Adrenal gland (tissue), 12 donors: ENCODE data around the gene LDB2. TPM values are rescaled to one million over a fixed set of nuclear protein-coding genes. Genes with fewer than 3 reads are reported as not detected.

Source experiments
- DNase-seq, 7 donors: peaks; one replicate each; pipeline ENCODE4 v3.0.0-alpha.2; 2019 to 2020
- H3K27ac ChIP-seq, 5 donors: fragments of 200-600 bp; sonication (generic) in 4 of 5; 1 replicate in 3 of 5; 2 replicates in 2 of 5; pipeline versions ENCODE4 v1.5.1 to v1.8.0; 2016 to 2020; ENCODE audit warnings: mild to moderate bottlenecking in 1 of 5
- H3K27me3 ChIP-seq: fragments of 200-600 bp; 2 replicates; pipeline ENCODE4 v1.8.0; 2021
- H3K36me3 ChIP-seq, 2 donors: fragments of 200-600 bp; replicated peaks in 1 of 2; 1 replicate in 1 of 2; 2 replicates in 1 of 2; pipeline versions ENCODE4 v1.5.1 to v1.8.0; 2018 to 2022
- H3K4me1 ChIP-seq, 2 donors: fragments of 200-600 bp; replicated peaks in 1 of 2; 1 replicate in 1 of 2; 2 replicates in 1 of 2; pipeline versions ENCODE4 v1.5.1 to v1.8.0; 2018 to 2021
- H3K4me3 ChIP-seq, 4 donors: fragments of 200-600 bp; sonication (generic) in 3 of 4; one replicate each; pipeline ENCODE4 v1.5.1; 2016 to 2018
- H3K9me3 ChIP-seq, 3 donors: fragments of 200-600 bp; sonication (generic) in 1 of 3; replicated peaks in 1 of 3; 1 replicate in 2 of 3; 2 replicates in 1 of 3; pipeline versions ENCODE4 v1.5.1 to v1.8.0; 2016 to 2021
- CTCF ChIP-seq, 6 experiments: fragments of 450-650 bp in 4 of 6; fragments of 200-600 bp in 2 of 6; sonication (generic) in 1 of 6; IDR thresholded peaks; 1 replicate in 5 of 6; 2 replicates in 1 of 6; pipeline versions ENCODE4 v1.5.1 to v1.8.0; 2016 to 2021; ENCODE audit warnings: antibody characterized with exemption in 6 of 6, mild to moderate bottlenecking in 2 of 6, moderate library complexity in 1 of 6
- POLR2A ChIP-seq, 2 donors: fragments of 450-650 bp; IDR thresholded peaks; one replicate each; pipeline ENCODE4 v1.6.1; 2017; ENCODE audit warnings: antibody characterized with exemption in 2 of 2, mild to moderate bottlenecking in 2 of 2, moderate library complexity in 1 of 2
- WGBS, 4 donors: extraction: QIAGEN DNeasy Blood & Tissue Kit in 2 of 4; methylation state at CpG; one replicate each; pipeline versions ENCODE4 v1.1.5 to v1.1.7; 2013 to 2017; 5-methylcytosine and 5-hydroxymethylcytosine counted together
- intact Hi-C, 2 donors: fragments of 100-400 bp; cut with DNase I; formaldehyde crosslinking; loops; one replicate each; pipeline versions ENCODE4 v1.14.1 to v1.15.0; 2022 to 2023
- polyA plus RNA-seq, 3 donors: library from polyadenylated mRNA; stranded (reverse); fragments of 200-250 nt in 2 of 3; fragments of 350-450 nt in 1 of 3; fragmentation: Illumina TruSeq in 1 of 3; extraction: RNeasy Lipid Tissue Mini Kit (QIAGEN cat#74804) in 1 of 3; gene quantifications; one replicate each; pipeline ENCODE4 v1.2.3, GENCODE V29; 2013 to 2014
- total RNA-seq, 9 donors: library from RNA; depleted of rRNA in 4 of 9; stranded (reverse); fragments of >200 nt in 4 of 9; fragments of 120-200 nt in 1 of 9; fragmentation: NEBNext Ultra II Directional in 1 of 9; extraction: Animal tissue kit (Norgen Biotek cat#: 25700) in 1 of 9; gene quantifications; one replicate each; pipeline versions ENCODE4 v1.1.0 to v1.2.4, GENCODE V29; 2013 to 2023
- donor health status: healthy with polysubstance abuse.
- donor health status: Bipolar disorder and iron deficiency.
- donor health status: DM: yes; HTN: yes; CAD: no.
- donor health status: DM: no; HTN: no; CAD: no.
- donor health status: DM: no; HTN: no; CAD: no.
- donor health status: DM: yes; HTN: yes; CAD: no.

The LDB2 gene
- total and polyA plus RNA-seq, 12 donors, result 17.1 to 51.1 (median 27.0) TPM

- no peak for TF ChIP-seq CTCF (IDR thresholded peaks at IDR 0.05)
- no peak for TF ChIP-seq POLR2A (IDR thresholded peaks at IDR 0.05)
- H3K27me3 ChIP-seq, result no peaks in the 10 kb centered on the region
- H3K36me3 ChIP-seq, result no peaks in the 10 kb centered on the region
- DNase-seq, result no peak
- H3K9me3 ChIP-seq, result no peaks in the 10 kb centered on the region
- intact Hi-C loops, result no loop called here
- no peaks in the 10 kb centered on the region for H3K4me1 ChIP-seq
- WGBS, 4 donors, result 58 to 88% (median 70%) methylated on average over 1 of the region's 1 CpG
- no peak overlapping the region for H3K4me3 ChIP-seq
- no peak overlapping the region for H3K27ac ChIP-seq
Observed at GRCh38 chr4:16461362-16461761, 437.1 kb downstream of the LDB2 start.

GRCh38 chr4:16457944-16458343 is 440.5 kb downstream of the LDB2 start:
- Histone ChIP-seq H3K27ac (no peak overlapping the region), H3K36me3 (no peaks in the 10 kb centered on the region), H3K9me3 (no peaks in the 10 kb centered on the region), H3K27me3 (no peaks in the 10 kb centered on the region), H3K4me1 (no peaks in the 10 kb centered on the region), H3K4me3 (no peak overlapping the region)
- WGBS, 4 donors, result 88 to 97% (median 91%) methylated on average over 4 of the region's 4 CpGs
- TF ChIP-seq CTCF (IDR thresholded peaks at IDR 0.05) (no peak), POLR2A (IDR thresholded peaks at IDR 0.05) (no peak)
- no peak for DNase-seq
- intact Hi-C loops, result no loop called here
